ENCODE data around the gene TMEM158. TPM values are rescaled to one million over a fixed set of nuclear protein-coding genes. Genes with fewer than 3 reads are reported as not detected.

Gene TMEM158
- total and polyA plus RNA-seq, 8 donors: 1.7 to 4.4 (median 2.6) TPM

- Histone ChIP-seq H3K27me3 (peaks cover 18 to 89% of the 10 kb centered on the region in 2 donors), H3K4me3 (no peak overlapping the region), H3K27ac (no peak overlapping the region), H3K9me3 (no peaks in the 10 kb centered on the region), H3K36me3 (no peaks in the 10 kb centered on the region), H3K4me1 (peaks cover 0 to 14% of the 10 kb centered on the region in 2 donors)
- ATAC-seq (no peak), DNase-seq (no peak)
- no peak for TF ChIP-seq CTCF (IDR thresholded peaks at IDR 0.05)
- intact Hi-C loops (cut with DNase I): loop anchor here in 1 of 2 donors (10.0 kb wide), 1 partner anchor 268 kb away; no protein-coding TSS in a partner anchor
These were observed 1.2 kb upstream of the TMEM158 start for GRCh38 chr3:45227071-45227820.

- Histone ChIP-seq H3K9me3 (no peaks in the 10 kb centered on the region), H3K27me3 (peaks cover 18 to 95% of the 10 kb centered on the region in 2 donors), H3K36me3 (no peaks in the 10 kb centered on the region), H3K4me1 (peaks cover 0 to 14% of the 10 kb centered on the region in 2 donors), H3K4me3 (peak overlapping the region; percentile 30 to 47), H3K27ac (no peak overlapping the region)
- no peak for ATAC-seq
- peak in 2 of 4 donors; percentile 31 to 87 for DNase-seq
- intact Hi-C loops (cut with DNase I): loop anchor here in 1 of 2 donors (10.0 kb wide), 1 partner anchor 269 kb away; no protein-coding TSS in a partner anchor
- no peak for TF ChIP-seq CTCF (IDR thresholded peaks at IDR 0.05)
These were observed 452 bp downstream of the TMEM158 start for GRCh38 chr3:45225465-45226205.

- peak; percentile 68 to 93 (median 82) for DNase-seq
- peaks cover 18 to 92% of the 10 kb centered on the region in 2 donors for H3K27me3 ChIP-seq
- H3K36me3 ChIP-seq: no peaks in the 10 kb centered on the region
- no peaks in the 10 kb centered on the region for H3K9me3 ChIP-seq
- H3K4me1 ChIP-seq: peaks cover 0 to 14% of the 10 kb centered on the region in 2 donors
- no peak overlapping the region for H3K27ac ChIP-seq
- ATAC-seq: peak; percentile 86
- intact Hi-C loops (cut with DNase I): loop anchor here in 1 of 2 donors (10.0 kb wide), 1 partner anchor 270 kb away; no protein-coding TSS in a partner anchor
- peak; percentile 27 to 38 for TF ChIP-seq CTCF (IDR thresholded peaks at IDR 0.05)
- peak overlapping the region; percentile 29 to 47 for H3K4me3 ChIP-seq
These were observed 1.1 kb downstream of the TMEM158 start for GRCh38 chr3:45224824-45225464.

GRCh38 chr3:45223889-45224727 is 2.0 kb downstream of the TMEM158 start:
- intact Hi-C loops (cut with DNase I): loop anchor here in 1 of 2 donors (10.0 kb wide), 1 partner anchor 271 kb away; no protein-coding TSS in a partner anchor
- H3K4me3 ChIP-seq: peak overlapping the region; percentile 29 to 47
- H3K36me3 ChIP-seq: no peaks in the 10 kb centered on the region

More at GRCh38 chr3:45223889-45224727, 2.0 kb downstream of the TMEM158 start:
- Histone ChIP-seq H3K27me3 (peaks cover 18 to 84% of the 10 kb centered on the region in 2 donors), H3K4me1 (peaks cover 0 to 14% of the 10 kb centered on the region in 2 donors), H3K9me3 (no peaks in the 10 kb centered on the region), H3K27ac (no peak overlapping the region)
- TF ChIP-seq CTCF (IDR thresholded peaks at IDR 0.05): no peak
- DNase-seq (no peak), ATAC-seq (no peak)
